GM12878 (cell line): ENCODE measurements around the gene FMNL2. TPM values are rescaled to one million over a fixed set of nuclear protein-coding genes. Genes with fewer than 3 reads are reported as not detected.

ENCODE experiments used
- ATAC-seq: fragments of 200-7000 bp; cut with Tn5 transposase; 3 replicates; pipeline ENCODE4 v1.9.1; 2020; ENCODE audit warnings: mild to moderate bottlenecking, moderate library complexity
- BruUV-seq: library from RNA; stranded (reverse); fragments of 400-500 nt; replicated peaks from 2 replicates; lab custom pipeline; 2021; lab: Mats Ljungman, UMichigan
- CTCF ChIA-PET: fragments of 300-600 bp; sonication (Branson Sonifier 250); formaldehyde crosslinking; extraction: SDS; loops from one replicate; lab custom pipeline; 2021; ENCODE audit warnings: inconsistent platforms; lab: Yijun Ruan, JAX
- POLR2A ChIA-PET: fragments of 350-600 bp; formaldehyde crosslinking; extraction: SDS; loops from one replicate; lab custom pipeline; 2021; ENCODE audit warnings: inconsistent platforms; lab: Charles Lee
- RAD21 ChIA-PET: fragments of 300-600 bp; sonication (Branson Sonifier 250); formaldehyde crosslinking; loops from one replicate; lab custom pipeline; 2023; ENCODE audit warnings: antibody characterized with exemption; ENCODE audit not compliant: unreplicated experiment; lab: Charles Lee
- SMC1A ChIA-PET: fragments of 300-600 bp; sonication (Branson Sonifier 250); formaldehyde crosslinking; loops from one replicate; lab custom pipeline; 2023; ENCODE audit not compliant: unreplicated experiment, uncharacterized antibody; lab: Charles Lee
- DNase-seq: peaks from one replicate; pipeline ENCODE4 v3.0.0-alpha.2; 2011; ENCODE audit warnings: low read depth, low spot score
- FAIRE-seq: peaks from 3 replicates; lab custom pipeline; 2011; peaks lifted over from hg19 to GRCh38; lab: Jason Lieb, UNC
- H2AFZ ChIP-seq: 2 replicates; pipeline ENCODE4 v1.6.0; 2011; ENCODE audit warnings: low read depth, low read length, control low read depth; ENCODE audit not compliant: control insufficient read depth
- H3K27ac ChIP-seq: 2 replicates; pipeline ENCODE4 v1.5.1; 2011; ENCODE audit warnings: control low read depth; ENCODE audit not compliant: control insufficient read depth, insufficient read depth
- H3K27me3 ChIP-seq, 2 experiments: replicated peaks in 1 of 2; 2 replicates each; pipeline versions ENCODE4 v1.6.0 to v1.6.1; 2011; ENCODE audit warnings: low read length in 1 of 2; ENCODE audit not compliant: control insufficient read depth in 2 of 2, insufficient read depth in 2 of 2
- H3K36me3 ChIP-seq, 2 experiments: 2 replicates each; pipeline ENCODE4 v1.5.1; 2011; ENCODE audit warnings: low read length in 1 of 2; ENCODE audit not compliant: control insufficient read depth in 2 of 2, insufficient read depth in 2 of 2
- H3K4me1 ChIP-seq: 2 replicates; pipeline ENCODE4 v1.6.1; 2011; ENCODE audit warnings: mild to moderate bottlenecking, low read length, moderate library complexity, mixed read lengths; ENCODE audit not compliant: control insufficient read depth, insufficient read depth
- H3K4me2 ChIP-seq: 2 replicates; pipeline ENCODE4 v1.6.0; 2011; ENCODE audit warnings: control low read depth; ENCODE audit not compliant: control insufficient read depth, insufficient read depth
- H3K4me3 ChIP-seq: fragments of 200-600 bp; sonication (generic); 2 replicates; pipeline ENCODE4 v1.5.1; 2016
- H3K79me2 ChIP-seq: 2 replicates; pipeline ENCODE4 v1.6.0; 2011; ENCODE audit warnings: low read length; ENCODE audit not compliant: control insufficient read depth, insufficient read depth
- H3K9ac ChIP-seq: 2 replicates; pipeline ENCODE4 v1.8.0; 2011; ENCODE audit warnings: low read length, control low read depth, mixed read lengths; ENCODE audit not compliant: control insufficient read depth, insufficient read depth
- H3K9me3 ChIP-seq: replicated peaks from 3 replicates; pipeline ENCODE4 v1.5.1; 2011; ENCODE audit warnings: mild to moderate bottlenecking, low read length; ENCODE audit not compliant: control insufficient read depth, insufficient read depth
- H4K20me1 ChIP-seq: 2 replicates; pipeline ENCODE4 v1.6.0; 2011; ENCODE audit not compliant: control insufficient read depth, insufficient read depth
- ATF3 ChIP-seq: IDR thresholded peaks from 2 replicates; pipeline ENCODE4 v1.6.1; 2011; ENCODE audit warnings: low read depth, mild to moderate bottlenecking, low read length, moderate library complexity, borderline replicate concordance; ENCODE audit errors: extremely low read depth
- ATF7 ChIP-seq: fragments of 450-650 bp; IDR thresholded peaks from 2 replicates; pipeline ENCODE4 v1.6.1; 2016; ENCODE audit warnings: low read depth, mild to moderate bottlenecking
- BMI1 ChIP-seq: fragments of 450-650 bp; IDR thresholded peaks from 2 replicates; pipeline ENCODE4 v1.6.1; 2016; ENCODE audit warnings: mild to moderate bottlenecking, moderate library complexity, borderline replicate concordance
- CBX5 ChIP-seq: sonication (generic); IDR thresholded peaks from 2 replicates; pipeline ENCODE4 v1.6.1; 2016; ENCODE audit warnings: low read depth, moderate library complexity, mild to moderate bottlenecking, inconsistent platforms
- CEBPZ ChIP-seq: fragments of 150-350 bp; IDR thresholded peaks from 2 replicates; pipeline ENCODE4 v1.6.1; 2016; ENCODE audit warnings: low read depth, low read length
- MXI1 ChIP-seq: fragments of 150-350 bp; IDR thresholded peaks from 2 replicates; pipeline ENCODE4 v1.6.1; 2011; ENCODE audit warnings: low read depth, mild to moderate bottlenecking, inconsistent platforms, low read length, improper control_type of control experiment
- NKRF ChIP-seq: fragments of 450-650 bp; conservative IDR thresholded peaks from 2 replicates; pipeline ENCODE4 v1.6.1; 2017; ENCODE audit warnings: mild to moderate bottlenecking, moderate library complexity
- SREBF1 ChIP-seq: IDR thresholded peaks from 2 replicates; pipeline ENCODE4 v1.6.1; 2012; ENCODE audit warnings: mild to moderate bottlenecking, low read length
- SUZ12 ChIP-seq: fragments of 200-600 bp; sonication (generic); IDR thresholded peaks from one replicate; pipeline ENCODE4 v1.6.1; 2018; ENCODE audit warnings: antibody characterized with exemption, mild to moderate bottlenecking; ENCODE audit not compliant: unreplicated experiment
- ZNF592 ChIP-seq: fragments of 450-650 bp; IDR thresholded peaks from 2 replicates; pipeline ENCODE4 v1.6.1; 2017; ENCODE audit warnings: mild to moderate bottlenecking, moderate library complexity
- ZZZ3 ChIP-seq: IDR thresholded peaks from 2 replicates; pipeline ENCODE4 v1.6.1; 2011; ENCODE audit warnings: low read depth; ENCODE audit not compliant: control insufficient read depth, insufficient read length
- WGBS: methylation state at CpG from one replicate; pipeline ENCODE4 v1.1.6; 2016; ENCODE audit warnings: low lambda C conversion rate; ENCODE audit not compliant: insufficient replicate concordance, insufficient coverage; ENCODE audit errors: missing lambda C conversion rate; 5-methylcytosine and 5-hydroxymethylcytosine counted together
- in situ Hi-C: fragments of 300-500 bp; cut with MboI; formaldehyde crosslinking; loops from 9 replicates; pipeline ENCODE4 v1.14.3; 2018; ENCODE audit warnings: mixed read lengths
- intact Hi-C: fragments of 100-400 bp; cut with micrococcal nuclease; formaldehyde crosslinking; loops from one replicate; pipeline ENCODE4 v1.14.2; 2022; ENCODE audit not compliant: unreplicated experiment
- polyA plus RNA-seq, 11 experiments: library from polyadenylated mRNA; depleted of rRNA in 4 of 11; unstranded in 6 of 11; stranded (reverse) in 5 of 11; fragments of >200 nt; fragmentation: Nextera tagmentation in 4 of 11; fragmentation: Illumina TruSeq in 1 of 11; extraction: Ambion mirVana in 4 of 11; extraction: Trizol in 1 of 11; gene quantifications; 1 replicate in 1 of 11; 2 replicates in 10 of 11; pipeline versions ENCODE4 v1.2.1 to v1.2.3, GENCODE V29; 2011 to 2016; ENCODE audit warnings: inconsistent platforms in 2 of 11, missing spikeins in 2 of 11, low read depth in 1 of 11
- total RNA-seq, 4 experiments: library from RNA; depleted of rRNA in 3 of 4; stranded (reverse); fragments of >200 nt in 3 of 4; fragmentation: Illumina TruSeq in 1 of 4; extraction: Trizol in 1 of 4; gene quantifications; 2 replicates each; pipeline versions ENCODE4 v1.2.1 to v1.2.3, GENCODE V29; 2013 to 2021

Gene FMNL2
- total and polyA plus RNA-seq, 10 of the 15 experiments (the other 5 are each of a cell fraction or from before 2014, with no cell fraction given) = 0.13 to 9.9 (median 0.35) TPM

- TF ChIP-seq NKRF (no peak), SREBF1 (no peak), ZZZ3 (no peak)
These were observed 130.0 kb downstream of the FMNL2 start (continued) for GRCh38 chr2:152464851-152465470.

- Histone ChIP-seq H4K20me1 (no peaks in the 10 kb centered on the region), H3K9me3 (no peaks in the 10 kb centered on the region), H3K27me3 (no peaks in the 10 kb centered on the region), H3K4me3 (no peak overlapping the region), H3K27ac (no peak overlapping the region), H3K9ac (no peak overlapping the region), H3K79me2 (peaks cover 2% of the 10 kb centered on the region), H3K36me3 (no peaks in the 10 kb centered on the region), H3K4me2 (no peak overlapping the region), H3K4me1 (peaks cover 23% of the 10 kb centered on the region), H2AFZ (no peak overlapping the region)
- SMC1A ChIA-PET = interaction anchor here (1.4 to 9.4 kb wide), 12 partner anchors 13 to 290 kb away, joined by 3 to 98 read pairs (median 12); partner anchors contain the start of gene STAM2
- DNase-seq (no peak), FAIRE-seq (no peak), ATAC-seq (no peak)
- CTCF ChIA-PET = interaction anchor here (1.2 to 3.3 kb wide), 4 partner anchors 102 to 170 kb away, joined by 5 to 19 read pairs (median 10); partner anchors contain the start of gene FMNL2
- RAD21 ChIA-PET = interaction anchor here (1.5 to 2.5 kb wide), 4 partner anchors 29 to 290 kb away, joined by 4 to 13 read pairs (median 10); partner anchors contain the start of gene STAM2
- no TSS peak for BruUV-seq
- 86% methylated on average over 3 of the region's 3 CpGs for WGBS
- intact Hi-C loops (loop anchor here (5.0 to 10.0 kb wide), 4 partner anchors 128 to 291 kb away; partner anchors contain the start of genes FMNL2 and STAM2), in situ Hi-C loops (no loop called here)
- POLR2A ChIA-PET = interaction anchor here (2.2 kb wide), 1 partner anchor 20 kb away, joined by 7 read pairs; no protein-coding TSS in a partner anchor
- TF ChIP-seq ATF7 (no peak), ZNF592 (no peak), SUZ12 (no peak), ATF3 (no peak), CEBPZ (no peak), BMI1 (no peak), CBX5 (no peak), MXI1 (no peak)
These were observed 130.6 kb downstream of the FMNL2 start for GRCh38 chr2:152465541-152465940.
